WERI-Rb-1 (cell line): ENCODE data around the gene COL1A1.

Experiments
- DNase-seq: peaks from one replicate; pipeline ENCODE4 v3.0.0-alpha.2; 2020
- H3K27ac ChIP-seq: fragments of 250-450 bp; sonication (Bioruptor Pico); 2 replicates; pipeline ENCODE4 v1.5.1; 2020; ENCODE audit warnings: mild to moderate bottlenecking, moderate library complexity
- H3K27me3 ChIP-seq: fragments of 250-450 bp; sonication (Bioruptor Pico); 2 replicates; pipeline ENCODE4 v1.5.1; 2021; ENCODE audit warnings: mild to moderate bottlenecking, low read depth, moderate library complexity; ENCODE audit not compliant: insufficient read depth, severe bottlenecking
- H3K36me3 ChIP-seq: fragments of 250-450 bp; sonication (Bioruptor Pico); 2 replicates; pipeline ENCODE4 v1.5.1; 2020; ENCODE audit warnings: mild to moderate bottlenecking, moderate library complexity
- H3K4me3 ChIP-seq: 2 replicates; pipeline ENCODE4 v1.5.1; 2011; ENCODE audit warnings: low read depth, mild to moderate bottlenecking, control low read depth, low read length
- H3K9me3 ChIP-seq: fragments of 250-450 bp; sonication (Bioruptor Pico); 2 replicates; pipeline ENCODE4 v1.5.1; 2021; ENCODE audit warnings: mild to moderate bottlenecking, moderate library complexity; ENCODE audit not compliant: severe bottlenecking
- CTCF ChIP-seq: IDR thresholded peaks from 2 replicates; pipeline ENCODE4 v1.5.1; 2011; ENCODE audit warnings: low read depth, mild to moderate bottlenecking, control low read depth, inconsistent platforms, low read length

Gene COL1A1

GRCh38 chr17:50144845-50145531 lies 56.4 kb downstream of the COL1A1 start:
- no peak for TF ChIP-seq CTCF
- Histone ChIP-seq H3K27me3 (no peaks in the 10 kb centered on the region), H3K4me3 (no peak overlapping the region), H3K9me3 (no peaks in the 10 kb centered on the region), H3K27ac (no peak overlapping the region), H3K36me3 (peaks cover 78% of the 10 kb centered on the region)
- no peak for DNase-seq

GRCh38 chr17:50144355-50144754 lies 57.1 kb downstream of the COL1A1 start:
- no peaks in the 10 kb centered on the region for H3K9me3 ChIP-seq
- no peak for TF ChIP-seq CTCF
- peaks cover 85% of the 10 kb centered on the region for H3K36me3 ChIP-seq
- no peak overlapping the region for H3K27ac ChIP-seq
- no peak overlapping the region for H3K4me3 ChIP-seq
- no peaks in the 10 kb centered on the region for H3K27me3 ChIP-seq
- DNase-seq = no peak

- Histone ChIP-seq H3K36me3 (peaks cover 92% of the 10 kb centered on the region), H3K27me3 (no peaks in the 10 kb centered on the region), H3K4me3 (no peak overlapping the region), H3K27ac (no peak overlapping the region), H3K9me3 (no peaks in the 10 kb centered on the region)
- DNase-seq = no peak
- no peak for TF ChIP-seq CTCF
Measured at GRCh38 chr17:50143461-50144176, 57.8 kb downstream of the COL1A1 start.

GRCh38 chr17:50141745-50142110 lies 59.7 kb downstream of the COL1A1 start:
- Histone ChIP-seq H3K9me3 (no peaks in the 10 kb centered on the region), H3K27me3 (no peaks in the 10 kb centered on the region), H3K4me3 (no peak overlapping the region), H3K36me3 (peaks cover 95% of the 10 kb centered on the region), H3K27ac (no peak overlapping the region)
- DNase-seq = no peak
- no peak for TF ChIP-seq CTCF

GRCh38 chr17:50141026-50141744 lies 60.2 kb downstream of the COL1A1 start:
- DNase-seq = no peak
- Histone ChIP-seq H3K36me3 (peaks cover 95% of the 10 kb centered on the region), H3K4me3 (no peak overlapping the region), H3K9me3 (no peaks in the 10 kb centered on the region), H3K27ac (no peak overlapping the region), H3K27me3 (no peaks in the 10 kb centered on the region)
- no peak for TF ChIP-seq CTCF
